NCI-H82 treated with DMSO at 0.1 percent for 48 hours (cell line): Measurements from ENCODE around the gene TMEM128.
"Not testable (repeated sequence)": the region's sequence is repeated elsewhere in the genome, so short reads cannot be mapped to it uniquely, and the experiment has no call there.

ENCODE experiments used
- DNase-seq: peaks from one replicate; lab custom pipeline; 2025; ENCODE audit not compliant: unreplicated experiment; lab: John Stamatoyannopoulos, UW

Gene TMEM128

DNA sequence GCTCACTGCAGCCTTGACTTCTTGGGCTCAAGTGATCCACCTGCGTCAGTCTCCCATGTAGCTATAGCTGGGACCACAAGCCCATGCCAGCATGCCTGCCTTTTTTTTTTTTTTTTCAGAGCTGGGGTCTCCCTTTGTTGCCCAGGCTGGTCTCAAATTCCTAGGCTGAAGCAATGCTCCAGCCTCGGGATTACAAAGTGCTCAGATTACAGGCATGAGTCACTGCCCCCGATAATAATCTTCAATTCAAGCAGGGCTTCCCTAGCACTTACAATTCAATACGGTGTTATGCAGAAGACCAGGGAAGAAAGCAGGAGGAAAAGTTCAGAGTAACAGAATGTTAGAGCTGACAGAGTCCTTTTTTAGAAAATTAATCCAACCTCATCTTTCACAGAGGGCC is 47.4 kb downstream of the TMEM128 start:
- no peak for DNase-seq

DNA sequence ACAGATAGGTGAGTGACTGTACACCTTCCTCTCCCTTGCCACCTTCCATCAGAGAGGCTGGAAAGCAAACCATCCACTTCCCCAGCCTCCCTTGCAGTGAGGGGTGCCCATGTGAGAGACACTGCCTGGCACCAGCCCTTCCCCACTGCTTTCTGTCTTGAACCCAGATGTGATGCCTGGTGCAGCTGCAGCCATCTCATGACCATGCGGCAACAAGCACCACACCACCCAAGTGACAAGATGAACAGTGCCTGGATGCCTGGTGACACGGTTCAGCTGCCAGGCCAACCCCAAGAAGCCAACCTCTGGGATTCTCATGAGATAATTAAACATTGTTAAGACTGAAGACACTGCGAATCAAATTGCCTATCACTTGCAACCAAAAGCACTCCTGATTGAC is 52.7 kb downstream of the TMEM128 start:
- DNase-seq, result no peak

DNA sequence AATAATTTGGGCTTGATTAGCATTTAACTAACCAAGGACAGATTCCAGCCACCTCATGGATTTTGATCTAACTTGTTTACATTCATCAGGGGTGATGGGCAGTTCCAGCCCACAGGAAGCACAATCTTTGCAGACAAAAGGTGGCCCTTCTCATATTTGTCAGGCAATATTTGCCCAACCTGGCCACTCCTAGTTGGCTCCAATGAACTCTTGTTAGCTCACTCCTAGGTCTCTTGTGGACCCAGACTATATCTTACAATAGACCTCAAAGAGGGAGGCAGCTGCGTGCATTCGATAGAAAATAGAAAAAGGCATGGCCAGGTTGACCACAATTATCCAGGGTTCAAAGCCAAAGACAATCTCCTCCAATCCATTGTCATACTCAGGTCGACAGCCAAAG is 59.5 kb downstream of the TMEM128 start:
- not testable (repeated sequence) for DNase-seq
